ENCODE data around the gene SLC22A4.

GRCh38 chr5:132335402-132335801 lies 41.2 kb downstream of the SLC22A4 start:
- no peak for TF ChIP-seq EP300 (IDR thresholded peaks at IDR 0.05)
- TF ChIP-seq CTCF (IDR thresholded peaks at IDR 0.05): no peak
